HG02642 (cell line): ENCODE measurements around the gene TTC39C.
"Not testable (repeated sequence)": the region's sequence is repeated elsewhere in the genome, so short reads cannot be mapped to it uniquely, and the experiment has no call there.

Experiments
- ATAC-seq: cut with Tn5 transposase; IDR thresholded peaks from one replicate; pipeline ENCODE4 v1.9.1; 2021; ENCODE audit warnings: mild to moderate bottlenecking; ENCODE audit not compliant: unreplicated experiment, poor library complexity

The TTC39C gene

GRCh38 chr18:24014986-24015638 lies 558 bp downstream of the TTC39C start:
- ATAC-seq: no peak

GRCh38 chr18:24015639-24016631 lies 1.4 kb downstream of the TTC39C start:
- ATAC-seq: no peak

GRCh38 chr18:24016643-24017042 lies 2.1 kb downstream of the TTC39C start:
- no peak for ATAC-seq

- no peak for ATAC-seq
Observed at GRCh38 chr18:24018299-24018886, 3.8 kb downstream of the TTC39C start.

- ATAC-seq: peak; percentile 82
Observed at GRCh38 chr18:24019641-24020331, 5.2 kb downstream of the TTC39C start.

GRCh38 chr18:24021505-24021904 lies 7.0 kb downstream of the TTC39C start:
- no peak for ATAC-seq

- no peak for ATAC-seq
Observed at GRCh38 chr18:24022161-24022560, 7.6 kb downstream of the TTC39C start.

GRCh38 chr18:24023185-24023814 lies 8.7 kb downstream of the TTC39C start:
- no peak for ATAC-seq

- ATAC-seq: no peak
Observed at GRCh38 chr18:24024425-24024824, 9.9 kb downstream of the TTC39C start.

GRCh38 chr18:24026457-24026856 lies 11.9 kb downstream of the TTC39C start:
- ATAC-seq: no peak

- ATAC-seq: no peak
Observed at GRCh38 chr18:24027156-24027827, 12.7 kb downstream of the TTC39C start.

GRCh38 chr18:24028946-24029345 lies 14.4 kb downstream of the TTC39C start:
- not testable (repeated sequence) for ATAC-seq

GRCh38 chr18:24031318-24031717 lies 16.8 kb downstream of the TTC39C start:
- no peak for ATAC-seq

GRCh38 chr18:24031916-24032315 lies 17.4 kb downstream of the TTC39C start:
- peak; percentile 77 for ATAC-seq

GRCh38 chr18:24033641-24034412 lies 19.3 kb downstream of the TTC39C start:
- ATAC-seq: no peak

GRCh38 chr18:24035316-24035715 lies 20.8 kb downstream of the TTC39C start:
- ATAC-seq: no peak

- no peak for ATAC-seq
Observed at GRCh38 chr18:24039671-24040070, 25.1 kb downstream of the TTC39C start.

- no peak for ATAC-seq
Observed at GRCh38 chr18:24041691-24042090, 27.1 kb downstream of the TTC39C start.

GRCh38 chr18:24043403-24043802 lies 28.8 kb downstream of the TTC39C start:
- ATAC-seq: no peak
